Large intestine (tissue), 3 donors: ENCODE results near the gene DLGAP1. TPM values are rescaled to one million over a fixed set of nuclear protein-coding genes. Genes with fewer than 3 reads are reported as not detected.

Source experiments
- DNase-seq, 2 donors: peaks; one replicate each; pipeline versions ENCODE4 v3.0.0 to v3.0.0-alpha.2; 2013
- H3K27ac ChIP-seq: one replicate; pipeline ENCODE4 v1.5.1; 2013; ENCODE audit warnings: low read length
- H3K27me3 ChIP-seq: 2 replicates; pipeline ENCODE4 v1.6.1; 2013; ENCODE audit warnings: low read length; ENCODE audit not compliant: control insufficient read depth, insufficient read depth
- H3K36me3 ChIP-seq: 2 replicates; pipeline ENCODE4 v1.6.1; 2013; ENCODE audit warnings: low read length; ENCODE audit not compliant: control insufficient read depth, insufficient read depth
- H3K4me1 ChIP-seq: one replicate; pipeline ENCODE4 v1.6.1; 2013; ENCODE audit warnings: low read length; ENCODE audit not compliant: control insufficient read depth, insufficient read depth
- H3K4me3 ChIP-seq: one replicate; pipeline ENCODE4 v1.5.1; 2013; ENCODE audit warnings: low read length
- H3K9me3 ChIP-seq: one replicate; pipeline ENCODE4 v1.6.1; 2013; ENCODE audit warnings: mild to moderate bottlenecking, low read depth, low read length, moderate library complexity; ENCODE audit not compliant: control insufficient read depth
- WGBS: methylation state at CpG from one replicate; pipeline ENCODE4 v1.1.5; 2013; ENCODE audit warnings: low lambda C conversion rate; ENCODE audit not compliant: insufficient coverage; 5-methylcytosine and 5-hydroxymethylcytosine counted together
- polyA plus RNA-seq: library from polyadenylated mRNA; unstranded; fragments of 120-200 nt; gene quantifications from one replicate; pipeline ENCODE4 v1.2.1, GENCODE V29; 2013

DLGAP1 gene
- polyA plus RNA-seq, 1 donor: 0.69 TPM

- no peaks in the 10 kb centered on the region for H3K36me3 ChIP-seq
- no peak for DNase-seq
- no peaks in the 10 kb centered on the region for H3K9me3 ChIP-seq
- no peak overlapping the region for H3K4me3 ChIP-seq
- H3K4me1 ChIP-seq: no peaks in the 10 kb centered on the region
- H3K27ac ChIP-seq: no peak overlapping the region
- no peaks in the 10 kb centered on the region for H3K27me3 ChIP-seq
- WGBS: 80% methylated on average over 2 of the region's 10 CpGs
Observed at GRCh38 chr18:4248686-4249085, 206.4 kb downstream of the DLGAP1 start.

GRCh38 chr18:4246374-4246773 lies 208.7 kb downstream of the DLGAP1 start:
- Histone ChIP-seq H3K36me3 (no peaks in the 10 kb centered on the region), H3K27me3 (no peaks in the 10 kb centered on the region), H3K4me1 (no peaks in the 10 kb centered on the region), H3K27ac (no peak overlapping the region), H3K9me3 (no peaks in the 10 kb centered on the region), H3K4me3 (no peak overlapping the region)
- 38% methylated on average over 1 of the region's 4 CpGs for WGBS
- no peak for DNase-seq

- Histone ChIP-seq H3K4me3 (no peak overlapping the region), H3K27ac (no peak overlapping the region), H3K4me1 (no peaks in the 10 kb centered on the region), H3K9me3 (no peaks in the 10 kb centered on the region), H3K27me3 (no peaks in the 10 kb centered on the region), H3K36me3 (no peaks in the 10 kb centered on the region)
- no CpG with 5 or more reads among the region's 3 CpGs for WGBS
- DNase-seq: no peak
Observed at GRCh38 chr18:4245456-4245855, 209.7 kb downstream of the DLGAP1 start.

DNA sequence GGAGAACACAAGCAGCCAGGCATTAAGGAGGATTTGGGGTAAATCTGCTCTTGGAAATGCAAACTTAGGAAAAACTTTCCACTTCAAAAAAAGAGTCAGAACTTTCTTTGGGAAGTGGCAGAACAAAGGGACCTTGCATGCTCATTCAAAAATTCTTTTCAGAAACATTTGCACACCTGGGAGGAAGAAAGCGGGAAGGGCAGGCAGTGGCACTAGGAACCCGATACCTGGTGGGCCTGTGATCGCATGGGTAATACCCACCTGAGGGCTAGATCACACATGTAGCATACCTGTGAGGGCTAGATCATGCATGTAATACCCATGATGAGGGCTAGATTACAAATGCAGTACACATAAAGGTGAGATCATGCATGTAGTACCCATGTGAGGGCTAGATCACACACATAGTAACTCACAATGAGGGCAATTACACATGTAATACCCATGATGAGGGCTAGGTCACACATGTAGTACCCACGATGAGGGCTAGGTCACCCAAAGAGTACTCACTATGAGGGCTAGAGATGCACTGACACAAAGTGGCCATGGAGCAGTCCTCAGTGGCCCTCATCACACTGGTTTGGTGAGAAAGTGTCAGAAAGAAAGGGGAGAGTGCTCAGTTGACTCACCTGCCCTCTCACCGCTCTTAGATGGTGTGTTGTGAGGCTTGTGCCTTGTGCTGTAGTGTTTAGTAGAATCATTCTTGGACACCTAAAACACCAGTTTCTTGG lies 212.5 kb downstream of the DLGAP1 start:
- no peak overlapping the region for H3K27ac ChIP-seq
- WGBS: no CpG with 5 or more reads among the region's 5 CpGs
- H3K4me3 ChIP-seq: no peak overlapping the region
- H3K9me3 ChIP-seq: no peaks in the 10 kb centered on the region
- no peaks in the 10 kb centered on the region for H3K4me1 ChIP-seq
- no peaks in the 10 kb centered on the region for H3K36me3 ChIP-seq
- DNase-seq: no peak
- H3K27me3 ChIP-seq: no peaks in the 10 kb centered on the region

GRCh38 chr18:4241090-4241617 lies 214.0 kb downstream of the DLGAP1 start:
- no peaks in the 10 kb centered on the region for H3K9me3 ChIP-seq
- no peaks in the 10 kb centered on the region for H3K27me3 ChIP-seq
- no peak for DNase-seq
- H3K4me3 ChIP-seq: no peak overlapping the region
- H3K27ac ChIP-seq: no peak overlapping the region
- 100% methylated on average over 2 of the region's 6 CpGs for WGBS
- H3K36me3 ChIP-seq: no peaks in the 10 kb centered on the region
- no peaks in the 10 kb centered on the region for H3K4me1 ChIP-seq

- WGBS: no CpG with 5 or more reads among the region's 1 CpG
- DNase-seq: no peak
- H3K36me3 ChIP-seq: no peaks in the 10 kb centered on the region
- H3K9me3 ChIP-seq: no peaks in the 10 kb centered on the region
- H3K27me3 ChIP-seq: no peaks in the 10 kb centered on the region
- no peak overlapping the region for H3K4me3 ChIP-seq
- no peak overlapping the region for H3K27ac ChIP-seq
- no peaks in the 10 kb centered on the region for H3K4me1 ChIP-seq
Observed at GRCh38 chr18:4238966-4239365, 216.1 kb downstream of the DLGAP1 start.

DNA sequence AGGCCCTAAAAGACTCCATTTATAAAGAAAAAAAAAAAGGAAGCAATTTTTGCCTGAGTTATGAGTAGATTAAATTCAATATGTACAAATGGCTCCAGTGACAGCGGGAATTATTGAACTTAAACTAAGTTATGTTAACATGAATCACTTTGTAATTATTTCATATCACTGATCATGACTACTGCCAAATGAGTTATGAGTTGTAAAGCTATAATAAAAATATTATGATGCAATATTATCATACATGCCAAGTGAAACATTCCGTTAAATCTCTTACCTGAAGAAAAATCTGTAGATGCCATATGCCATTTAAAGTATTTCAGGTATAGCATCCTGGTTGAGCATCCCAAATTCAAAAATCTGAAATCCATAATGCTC lies 217.5 kb downstream of the DLGAP1 start:
- WGBS: 86% methylated on average over 2 of the region's 2 CpGs
- no peaks in the 10 kb centered on the region for H3K27me3 ChIP-seq
- DNase-seq: no peak
- no peaks in the 10 kb centered on the region for H3K36me3 ChIP-seq
- no peaks in the 10 kb centered on the region for H3K9me3 ChIP-seq
- H3K4me1 ChIP-seq: no peaks in the 10 kb centered on the region
- H3K27ac ChIP-seq: no peak overlapping the region
- H3K4me3 ChIP-seq: no peak overlapping the region

DNA sequence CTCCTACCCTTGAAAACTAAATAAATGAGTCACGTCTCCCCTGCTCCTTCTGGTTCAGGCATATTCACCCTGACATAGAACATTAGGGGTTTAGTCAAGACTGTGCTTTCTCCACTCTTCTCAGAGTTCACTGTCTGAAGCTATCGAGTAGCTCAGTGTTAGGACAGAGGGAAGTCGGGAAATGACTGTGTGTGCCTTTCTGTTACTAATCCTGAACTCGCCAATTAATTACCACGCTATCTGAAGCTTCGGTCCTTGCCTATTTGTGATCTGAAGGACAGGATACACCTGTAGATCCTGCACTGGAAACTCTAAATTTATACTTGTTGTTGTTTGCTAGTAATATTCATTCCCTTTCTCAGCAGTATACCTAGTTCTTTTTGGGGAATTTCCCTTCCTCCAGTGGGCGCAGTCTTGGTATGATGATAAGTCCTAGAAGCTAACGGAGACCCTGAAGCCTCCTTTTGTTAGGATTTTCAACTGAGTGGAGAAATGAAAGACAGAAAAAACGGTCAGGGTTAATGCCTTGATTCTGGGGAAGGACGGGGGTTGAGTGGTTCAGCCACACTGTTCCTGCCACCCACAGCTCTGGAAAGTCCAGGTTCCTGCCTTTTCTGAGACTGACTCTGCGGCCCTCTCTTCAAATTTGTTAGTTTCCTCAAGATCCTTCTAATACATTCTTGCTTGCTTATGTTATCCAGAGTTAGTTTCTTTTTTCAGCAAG lies 218.0 kb downstream of the DLGAP1 start:
- Histone ChIP-seq H3K36me3 (no peaks in the 10 kb centered on the region), H3K9me3 (no peaks in the 10 kb centered on the region), H3K27ac (no peak overlapping the region), H3K4me3 (no peak overlapping the region), H3K27me3 (no peaks in the 10 kb centered on the region), H3K4me1 (no peaks in the 10 kb centered on the region)
- DNase-seq: no peak
- 80% methylated on average over 3 of the region's 11 CpGs for WGBS

DNA sequence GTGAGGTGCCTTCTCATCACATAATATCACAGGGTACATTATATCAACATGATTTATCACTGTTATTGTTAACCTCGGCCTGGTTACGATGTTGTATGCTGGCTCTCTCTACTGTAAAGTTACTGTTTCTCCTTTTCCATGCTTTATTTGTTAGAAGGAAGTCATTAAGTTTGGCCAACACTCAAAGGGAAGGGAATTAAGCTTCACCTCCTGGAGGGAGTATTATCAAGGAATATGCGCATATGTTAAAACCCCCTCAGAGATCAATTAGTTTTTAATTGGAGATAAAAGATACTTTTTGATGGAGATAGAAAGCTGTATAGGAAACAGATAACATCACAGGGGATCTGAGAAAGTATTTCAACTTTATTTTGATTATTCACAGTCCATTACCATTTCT lies 221.6 kb downstream of the DLGAP1 start:
- no peak for DNase-seq
- 58% methylated on average over 2 of the region's 3 CpGs for WGBS
- Histone ChIP-seq H3K36me3 (no peaks in the 10 kb centered on the region), H3K27me3 (no peaks in the 10 kb centered on the region), H3K4me1 (no peaks in the 10 kb centered on the region), H3K27ac (no peak overlapping the region), H3K4me3 (no peak overlapping the region), H3K9me3 (no peaks in the 10 kb centered on the region)

- DNase-seq: no peak
- H3K4me1 ChIP-seq: no peaks in the 10 kb centered on the region
- H3K9me3 ChIP-seq: no peaks in the 10 kb centered on the region
- no peak overlapping the region for H3K27ac ChIP-seq
- no peaks in the 10 kb centered on the region for H3K36me3 ChIP-seq
- H3K4me3 ChIP-seq: no peak overlapping the region
- H3K27me3 ChIP-seq: no peaks in the 10 kb centered on the region
- no CpG with 5 or more reads among the region's 2 CpGs for WGBS
Observed at GRCh38 chr18:4232656-4233055, 222.5 kb downstream of the DLGAP1 start.

- no peak overlapping the region for H3K27ac ChIP-seq
- H3K9me3 ChIP-seq: no peaks in the 10 kb centered on the region
- H3K27me3 ChIP-seq: no peaks in the 10 kb centered on the region
- H3K4me1 ChIP-seq: no peaks in the 10 kb centered on the region
- DNase-seq: no peak
- no peak overlapping the region for H3K4me3 ChIP-seq
- H3K36me3 ChIP-seq: no peaks in the 10 kb centered on the region
Observed at GRCh38 chr18:4231260-4231659, 223.8 kb downstream of the DLGAP1 start.
